Measurements from ENCODE around the gene CLEC2L. TPM values are rescaled to one million over a fixed set of nuclear protein-coding genes. Genes with fewer than 3 reads are reported as not detected.

Gene CLEC2L
- total RNA-seq, 2 donors from 2014 or later: 3.0 TPM; not detected in 1

DNA sequence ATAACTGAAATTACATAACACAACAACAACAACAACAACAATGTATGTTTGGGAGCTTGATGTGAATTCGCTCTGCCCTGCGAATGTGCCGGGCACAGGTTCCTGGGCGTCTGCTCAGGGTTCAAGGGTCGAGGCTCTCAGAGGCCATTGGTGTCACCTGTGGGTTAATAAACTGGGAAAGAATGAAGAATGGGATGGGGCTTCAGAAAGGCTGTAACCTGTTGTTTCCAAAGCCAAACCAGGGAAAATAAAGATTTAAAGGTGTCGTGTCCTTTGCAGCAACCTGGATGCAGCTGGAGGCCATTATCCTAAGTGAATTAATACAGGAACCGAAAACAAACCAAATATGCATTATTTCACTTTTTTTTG, 22.7 kb upstream of the CLEC2L start:
- WGBS: 95% methylated on average over 7 of the region's 7 CpGs
- H3K9me3 ChIP-seq: no peaks in the 10 kb centered on the region
- TF ChIP-seq POLR2A (IDR thresholded peaks at IDR 0.05): no peak

DNA sequence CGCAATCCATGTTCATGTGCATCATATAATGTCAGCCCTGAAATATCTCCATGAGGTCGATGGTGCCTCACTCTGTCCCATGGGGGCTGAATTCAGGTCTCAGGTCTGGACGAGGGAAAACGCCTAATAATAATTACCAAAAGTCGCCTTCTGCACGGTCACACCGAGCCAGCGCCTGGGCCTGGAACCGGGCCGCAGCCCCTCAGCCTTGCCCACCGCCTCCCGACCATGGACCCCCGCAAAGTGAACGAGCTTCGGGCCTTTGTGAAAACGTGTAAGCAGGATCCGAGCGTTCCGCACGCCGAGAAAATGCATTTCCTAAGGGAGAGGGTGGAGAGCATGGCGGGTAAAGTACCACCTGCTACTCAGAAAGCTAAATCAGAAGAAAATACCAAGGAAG, 21.3 kb upstream of the CLEC2L start:
- Histone ChIP-seq H3K36me3 (no peaks in the 10 kb centered on the region), H3K4me1 (replicated peaks) (no peaks in the 10 kb centered on the region), H3K27ac (no peak overlapping the region), H3K27me3 (replicated peaks; ENCODE audit: insufficient read depth) (no peaks in the 10 kb centered on the region), H3K4me3 (no peak overlapping the region), H3K9me3 (no peaks in the 10 kb centered on the region)
- TF ChIP-seq, protein P1, sequence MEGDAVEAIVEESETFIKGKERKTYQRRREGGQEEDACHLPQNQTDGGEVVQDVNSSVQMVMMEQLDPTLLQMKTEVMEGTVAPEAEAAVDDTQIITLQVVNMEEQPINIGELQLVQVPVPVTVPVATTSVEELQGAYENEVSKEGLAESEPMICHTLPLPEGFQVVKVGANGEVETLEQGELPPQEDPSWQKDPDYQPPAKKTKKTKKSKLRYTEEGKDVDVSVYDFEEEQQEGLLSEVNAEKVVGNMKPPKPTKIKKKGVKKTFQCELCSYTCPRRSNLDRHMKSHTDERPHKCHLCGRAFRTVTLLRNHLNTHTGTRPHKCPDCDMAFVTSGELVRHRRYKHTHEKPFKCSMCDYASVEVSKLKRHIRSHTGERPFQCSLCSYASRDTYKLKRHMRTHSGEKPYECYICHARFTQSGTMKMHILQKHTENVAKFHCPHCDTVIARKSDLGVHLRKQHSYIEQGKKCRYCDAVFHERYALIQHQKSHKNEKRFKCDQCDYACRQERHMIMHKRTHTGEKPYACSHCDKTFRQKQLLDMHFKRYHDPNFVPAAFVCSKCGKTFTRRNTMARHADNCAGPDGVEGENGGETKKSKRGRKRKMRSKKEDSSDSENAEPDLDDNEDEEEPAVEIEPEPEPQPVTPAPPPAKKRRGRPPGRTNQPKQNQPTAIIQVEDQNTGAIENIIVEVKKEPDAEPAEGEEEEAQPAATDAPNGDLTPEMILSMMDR (IDR thresholded peaks at IDR 0.05): no peak
- no peak for TF ChIP-seq POLR2AphosphoS5 (IDR thresholded peaks at IDR 0.05)
- no peak for TF ChIP-seq POLR2A (IDR thresholded peaks at IDR 0.05)
- intact Hi-C loops (cut with DNase I): loop anchor here (5.0 to 10.0 kb wide), 3 partner anchors 123 to 500 kb away; partner anchors contain the start of gene HIPK2
- DNase-seq (ENCODE audit: low spot score): no peak
- WGBS: 91% methylated on average over 22 of the region's 22 CpGs

More for the DNA sequence above, 22.7 kb upstream of the CLEC2L start:
- Histone ChIP-seq H3K36me3 (no peaks in the 10 kb centered on the region), H3K4me1 (replicated peaks) (no peaks in the 10 kb centered on the region), H3K4me3 (no peak overlapping the region), H3K27me3 (replicated peaks; ENCODE audit: insufficient read depth) (no peaks in the 10 kb centered on the region), H3K27ac (no peak overlapping the region)
- DNase-seq (ENCODE audit: low spot score): no peak
- intact Hi-C loops (cut with DNase I): loop anchor here (5.0 to 10.0 kb wide), 3 partner anchors 124 to 502 kb away; partner anchors contain the start of gene HIPK2

DNA sequence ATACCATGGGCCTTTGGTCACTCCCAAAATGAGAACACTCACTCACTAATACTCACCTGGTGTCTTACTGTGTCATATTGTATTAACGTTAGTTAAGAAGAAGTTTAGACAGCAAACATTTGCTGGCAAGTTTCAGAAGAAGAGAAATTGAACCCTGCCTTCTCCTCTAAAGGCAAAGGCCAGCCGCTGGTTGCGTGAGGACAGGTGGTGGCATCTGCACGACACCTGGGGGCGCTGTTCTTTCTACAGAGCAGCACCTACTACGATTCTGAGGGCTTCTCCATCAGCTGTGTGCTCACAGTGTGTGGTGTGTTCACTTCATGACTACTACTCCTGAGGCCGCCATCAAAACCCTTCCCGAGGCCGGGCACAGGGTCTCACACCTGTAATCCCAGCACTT, 17.9 kb upstream of the CLEC2L start:
- TF ChIP-seq, protein P1 (IDR thresholded peaks at IDR 0.05): no peak
- TF ChIP-seq POLR2A (IDR thresholded peaks at IDR 0.05) (no peak), POLR2AphosphoS5 (IDR thresholded peaks at IDR 0.05) (no peak)
- Histone ChIP-seq H3K36me3 (no peaks in the 10 kb centered on the region), H3K4me1 (replicated peaks) (no peaks in the 10 kb centered on the region), H3K27me3 (replicated peaks; ENCODE audit: insufficient read depth) (no peaks in the 10 kb centered on the region), H3K4me3 (no peak overlapping the region), H3K27ac (no peak overlapping the region), H3K9me3 (no peaks in the 10 kb centered on the region)
- 70% methylated on average over 9 of the region's 9 CpGs for WGBS
- intact Hi-C loops (cut with DNase I): loop anchor here (10.0 kb wide), 1 partner anchor 119 kb away; no protein-coding TSS in a partner anchor
- no peak for DNase-seq (ENCODE audit: low spot score)

DNA sequence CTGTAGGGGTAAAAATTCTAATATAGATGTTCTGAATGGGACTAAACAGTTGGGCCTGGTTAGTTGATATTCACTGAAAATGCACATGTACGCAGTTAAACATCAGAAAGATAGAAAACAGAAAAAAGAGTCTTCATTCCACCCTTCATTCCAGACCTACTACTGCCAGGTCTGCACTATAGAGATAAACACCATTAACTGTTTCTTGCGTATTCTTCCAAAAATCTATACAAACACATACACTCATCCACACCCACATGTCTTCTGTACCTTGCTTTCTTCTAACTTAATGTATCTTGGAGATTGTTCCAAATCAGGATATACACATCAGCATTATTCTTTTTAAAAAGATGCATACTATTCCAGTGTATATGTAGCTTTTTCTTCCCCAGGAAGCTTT, 13.9 kb upstream of the CLEC2L start:
- H3K4me1 ChIP-seq (replicated peaks): no peaks in the 10 kb centered on the region
- no peak overlapping the region for H3K4me3 ChIP-seq
- no peak for DNase-seq (ENCODE audit: low spot score)
- H3K9me3 ChIP-seq: no peaks in the 10 kb centered on the region
- H3K36me3 ChIP-seq: no peaks in the 10 kb centered on the region
- TF ChIP-seq POLR2A (IDR thresholded peaks at IDR 0.05): no peak
- TF ChIP-seq POLR2AphosphoS5 (IDR thresholded peaks at IDR 0.05): no peak
- TF ChIP-seq, protein P1 (IDR thresholded peaks at IDR 0.05): no peak
- no peaks in the 10 kb centered on the region for H3K27me3 ChIP-seq (replicated peaks; ENCODE audit: insufficient read depth)
- intact Hi-C loops (cut with DNase I): loop anchor here (10.0 kb wide), 1 partner anchor 115 kb away; no protein-coding TSS in a partner anchor
- WGBS: 97% methylated on average over 2 of the region's 2 CpGs
- H3K27ac ChIP-seq: no peak overlapping the region

DNA sequence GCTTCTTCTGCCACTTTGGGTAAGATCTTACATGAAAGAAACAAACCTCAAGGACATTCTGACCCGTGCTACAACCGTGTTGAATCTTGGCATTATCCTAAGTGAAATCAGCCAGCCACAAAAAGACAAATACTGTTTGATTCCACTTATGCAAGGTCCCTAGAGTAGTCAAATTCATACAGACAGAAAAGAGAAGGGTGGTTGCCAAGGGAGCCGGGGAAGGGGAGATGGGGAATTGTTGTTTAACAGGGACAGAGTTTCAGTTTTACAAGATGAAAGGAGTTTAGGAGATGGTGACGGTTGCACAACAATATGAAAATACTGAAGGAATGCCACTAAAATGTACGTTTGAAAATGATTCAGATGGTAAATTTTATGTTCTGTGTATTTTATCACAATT, 12.2 kb upstream of the CLEC2L start:
- H3K4me1 ChIP-seq (replicated peaks): no peaks in the 10 kb centered on the region
- no peak overlapping the region for H3K27ac ChIP-seq
- H3K9me3 ChIP-seq: no peaks in the 10 kb centered on the region
- no peaks in the 10 kb centered on the region for H3K36me3 ChIP-seq
- 38% methylated on average over 5 of the region's 5 CpGs for WGBS
- H3K27me3 ChIP-seq (replicated peaks; ENCODE audit: insufficient read depth): no peaks in the 10 kb centered on the region
- no peak for DNase-seq (ENCODE audit: low spot score)
- TF ChIP-seq, protein P1 (IDR thresholded peaks at IDR 0.05): no peak
- TF ChIP-seq POLR2A (IDR thresholded peaks at IDR 0.05) (no peak), POLR2AphosphoS5 (IDR thresholded peaks at IDR 0.05) (no peak)
- H3K4me3 ChIP-seq: no peak overlapping the region
- intact Hi-C loops (cut with DNase I): no loop called here

Data from prostate gland (tissue), 2 donors.